Lower leg skin (tissue), 3 donors: ENCODE data around the gene MIA2.

Source experiments
- CTCF ChIP-seq, 3 donors: fragments of 450-650 bp; IDR thresholded peaks; one replicate each; pipeline ENCODE4 v1.5.1; 2016; ENCODE audit warnings: antibody characterized with exemption in 3 of 3, mild to moderate bottlenecking in 3 of 3, moderate library complexity in 2 of 3
- POLR2A ChIP-seq, 2 donors: fragments of 450-650 bp; IDR thresholded peaks; one replicate each; pipeline ENCODE4 v1.6.1; 2016 to 2017; ENCODE audit warnings: antibody characterized with exemption in 2 of 2, mild to moderate bottlenecking in 1 of 2, moderate library complexity in 1 of 2

DNA sequence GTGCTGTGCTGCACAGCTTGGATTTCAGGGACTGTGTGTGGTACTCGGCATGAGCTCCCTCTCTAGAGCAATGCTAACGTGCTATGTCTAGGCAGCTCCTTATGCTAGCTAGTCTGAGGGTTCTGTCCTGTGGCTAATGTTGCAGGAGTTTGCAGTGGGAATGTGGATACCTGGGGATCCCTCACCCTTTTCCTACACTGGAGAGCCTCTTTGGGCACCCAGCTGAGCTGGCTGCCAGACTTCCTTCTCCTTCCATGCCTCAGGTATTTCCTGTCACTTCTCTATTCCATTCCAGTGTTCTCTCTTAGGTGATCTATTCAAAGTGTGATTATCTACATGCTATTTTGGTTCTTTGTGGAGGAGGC is 133.7 kb downstream of the MIA2 start:
- TF ChIP-seq POLR2A (IDR thresholded peaks at IDR 0.05): no peak
- no peak for TF ChIP-seq CTCF (IDR thresholded peaks at IDR 0.05)
